Neural cell (in vitro differentiated cells): ENCODE results near the gene ENPP1. TPM values are rescaled to one million over a fixed set of nuclear protein-coding genes. Genes with fewer than 3 reads are reported as not detected.

Experiments used
- H2AFZ ChIP-seq: fragments of 200-600, 300-800 bp; sonication (generic), shearing (Covaris generic); 2 replicates; pipeline ENCODE4 v1.6.0; 2014; ENCODE audit warnings: low read depth, mild to moderate bottlenecking, antibody characterized with exemption, low read length, moderate library complexity
- H3F3A ChIP-seq: fragments of 200-600 bp; shearing (Covaris generic); 2 replicates; pipeline ENCODE4 v1.6.1; 2016; ENCODE audit warnings: mild to moderate bottlenecking, moderate library complexity, mixed read lengths, antibody characterized with exemption, low read length; ENCODE audit not compliant: insufficient read depth, poor library complexity, severe bottlenecking
- H3K27ac ChIP-seq: fragments of 200-600, 300-800 bp; sonication (generic), shearing (Covaris generic); 2 replicates; pipeline ENCODE4 v1.5.1; 2014; ENCODE audit warnings: mild to moderate bottlenecking, low read length, moderate library complexity
- H3K27me3 ChIP-seq: fragments of 300-800, 200-600 bp; sonication (generic), shearing (Covaris generic); 2 replicates; pipeline ENCODE4 v1.6.0; 2014; ENCODE audit warnings: mild to moderate bottlenecking, low read depth, low read length, moderate library complexity; ENCODE audit not compliant: insufficient read depth
- H3K36me3 ChIP-seq: fragments of 300-800, 200-600 bp; sonication (generic), shearing (Covaris generic); 2 replicates; pipeline ENCODE4 v1.5.1; 2014; ENCODE audit warnings: mild to moderate bottlenecking, antibody characterized with exemption, low read length, moderate library complexity; ENCODE audit not compliant: insufficient read depth
- H3K4me2 ChIP-seq: fragments of 300-800, 200-600 bp; sonication (generic), shearing (Covaris generic); 2 replicates; pipeline ENCODE4 v1.6.0; 2014; ENCODE audit warnings: mild to moderate bottlenecking, low read length
- H3K4me3 ChIP-seq: fragments of 300-800, 200-600 bp; sonication (generic), shearing (Covaris generic); 2 replicates; pipeline ENCODE4 v1.5.1; 2014; ENCODE audit warnings: mild to moderate bottlenecking, low read length, moderate library complexity
- H3K79me2 ChIP-seq: fragments of 200-600 bp; shearing (Covaris generic); replicated peaks from 2 replicates; pipeline ENCODE4 v1.6.0; 2014; ENCODE audit warnings: mild to moderate bottlenecking, low read length, moderate library complexity; ENCODE audit not compliant: insufficient read depth
- H3K9ac ChIP-seq: fragments of 300-800, 200-600 bp; sonication (generic), shearing (Covaris generic); 2 replicates; pipeline ENCODE4 v1.6.1; 2016; ENCODE audit warnings: mild to moderate bottlenecking, low read length, mixed read lengths
- H3K9me2 ChIP-seq: fragments of 200-600 bp; shearing (Covaris generic); 2 replicates; pipeline ENCODE4 v1.6.1; 2016; ENCODE audit warnings: mild to moderate bottlenecking, low read length, mixed read lengths; ENCODE audit not compliant: insufficient read depth
- H3K9me3 ChIP-seq: fragments of 200-600, 300-800 bp; sonication (generic), shearing (Covaris generic); 2 replicates; pipeline ENCODE4 v1.6.1; 2016; ENCODE audit warnings: mild to moderate bottlenecking, mixed run types, low read length, moderate library complexity, mixed read lengths
- H4K20me1 ChIP-seq: fragments of 200-600 bp; shearing (Covaris generic); 2 replicates; pipeline ENCODE4 v1.6.1; 2016; ENCODE audit warnings: mild to moderate bottlenecking, mixed run types; ENCODE audit not compliant: insufficient read depth
- EP300 ChIP-seq: fragments of 450-650 bp; conservative IDR thresholded peaks from 2 replicates; pipeline ENCODE4 v1.6.1; 2014; ENCODE audit warnings: antibody characterized with exemption, mild to moderate bottlenecking, moderate library complexity; ENCODE audit not compliant: poor library complexity, severe bottlenecking
- EZH2 ChIP-seq: fragments of 200-600, 300-800 bp; shearing (Covaris generic), sonication (generic); IDR thresholded peaks from 2 replicates; pipeline ENCODE4 v1.6.1; 2014; ENCODE audit warnings: antibody characterized with exemption, low read length, borderline replicate concordance, mild to moderate bottlenecking; ENCODE audit not compliant: insufficient read depth, poor library complexity, severe bottlenecking
- MXI1 ChIP-seq: fragments of 450-650 bp; conservative IDR thresholded peaks from 2 replicates; pipeline ENCODE4 v1.6.1; 2014; ENCODE audit warnings: antibody characterized with exemption, mild to moderate bottlenecking; ENCODE audit not compliant: poor library complexity, severe bottlenecking
- POLR2AphosphoS5 ChIP-seq: IDR thresholded peaks from 2 replicates; pipeline ENCODE4 v1.6.1; 2012
- RAD21 ChIP-seq: fragments of 450-650 bp; conservative IDR thresholded peaks from 2 replicates; pipeline ENCODE4 v1.6.1; 2014; ENCODE audit warnings: antibody characterized with exemption, mild to moderate bottlenecking, moderate library complexity
- SMC3 ChIP-seq: fragments of 450-650 bp; conservative IDR thresholded peaks from 2 replicates; pipeline ENCODE4 v1.6.1; 2014; ENCODE audit warnings: antibody characterized with exemption, mild to moderate bottlenecking, moderate library complexity; ENCODE audit not compliant: poor library complexity
- TAF1 ChIP-seq: IDR thresholded peaks from 2 replicates; pipeline ENCODE4 v1.6.1; 2012; ENCODE audit warnings: low read depth
- polyA plus RNA-seq: library from polyadenylated mRNA; depleted of rRNA; stranded (reverse); fragments of >200 nt; gene quantifications from 2 replicates; pipeline ENCODE4 v1.2.3, GENCODE V29; 2014
- TF ChIP-seq, protein P1 (sequence below): IDR thresholded peaks from 2 replicates; pipeline ENCODE4 v1.6.1; 2012; ENCODE audit warnings: borderline replicate concordance
- TF ChIP-seq, protein P2 (sequence below): fragments of 450-650 bp; IDR thresholded peaks from 2 replicates; pipeline ENCODE4 v1.5.1; 2014; ENCODE audit warnings: antibody characterized with exemption, mild to moderate bottlenecking, moderate library complexity; ENCODE audit not compliant: poor library complexity, severe bottlenecking

Gene ENPP1
- polyA plus RNA-seq, 1 donor from 2014 or later, result not detected

DNA sequence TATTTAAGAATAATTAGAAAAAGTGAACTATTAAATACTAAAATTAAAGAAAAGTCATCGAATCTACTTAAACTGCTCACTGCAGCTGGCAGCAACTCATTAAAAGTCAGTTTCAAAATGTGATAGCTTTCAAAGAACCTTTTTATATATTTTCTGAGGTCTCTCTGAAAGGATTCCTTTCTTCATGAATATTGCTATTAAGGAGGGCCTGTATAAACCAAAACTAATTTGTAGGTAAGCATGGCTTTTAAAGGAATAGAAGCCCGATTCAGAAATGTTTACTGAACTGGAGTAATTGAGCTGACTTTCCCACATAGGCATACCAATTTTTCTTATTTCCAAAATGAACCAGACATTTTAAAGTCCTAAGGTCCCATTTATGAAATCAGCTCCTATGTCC, 41.2 kb upstream of the ENPP1 start:
- Histone ChIP-seq H3K4me3 (no peak overlapping the region), H3K27ac (no peak overlapping the region), H2AFZ (no peak overlapping the region), H3K9ac (no peak overlapping the region), H4K20me1 (no peaks in the 10 kb centered on the region), H3K4me2 (no peak overlapping the region), H3K79me2 (no peaks in the 10 kb centered on the region), H3F3A (no peaks in the 10 kb centered on the region), H3K9me3 (no peaks in the 10 kb centered on the region), H3K36me3 (no peaks in the 10 kb centered on the region), H3K27me3 (no peaks in the 10 kb centered on the region), H3K9me2 (no peaks in the 10 kb centered on the region)
- TF ChIP-seq EP300 (no peak), SMC3 (no peak), POLR2AphosphoS5 (no peak), TAF1 (no peak), MXI1 (no peak), EZH2 (no peak), RAD21 (no peak)
- TF ChIP-seq, protein P1, sequence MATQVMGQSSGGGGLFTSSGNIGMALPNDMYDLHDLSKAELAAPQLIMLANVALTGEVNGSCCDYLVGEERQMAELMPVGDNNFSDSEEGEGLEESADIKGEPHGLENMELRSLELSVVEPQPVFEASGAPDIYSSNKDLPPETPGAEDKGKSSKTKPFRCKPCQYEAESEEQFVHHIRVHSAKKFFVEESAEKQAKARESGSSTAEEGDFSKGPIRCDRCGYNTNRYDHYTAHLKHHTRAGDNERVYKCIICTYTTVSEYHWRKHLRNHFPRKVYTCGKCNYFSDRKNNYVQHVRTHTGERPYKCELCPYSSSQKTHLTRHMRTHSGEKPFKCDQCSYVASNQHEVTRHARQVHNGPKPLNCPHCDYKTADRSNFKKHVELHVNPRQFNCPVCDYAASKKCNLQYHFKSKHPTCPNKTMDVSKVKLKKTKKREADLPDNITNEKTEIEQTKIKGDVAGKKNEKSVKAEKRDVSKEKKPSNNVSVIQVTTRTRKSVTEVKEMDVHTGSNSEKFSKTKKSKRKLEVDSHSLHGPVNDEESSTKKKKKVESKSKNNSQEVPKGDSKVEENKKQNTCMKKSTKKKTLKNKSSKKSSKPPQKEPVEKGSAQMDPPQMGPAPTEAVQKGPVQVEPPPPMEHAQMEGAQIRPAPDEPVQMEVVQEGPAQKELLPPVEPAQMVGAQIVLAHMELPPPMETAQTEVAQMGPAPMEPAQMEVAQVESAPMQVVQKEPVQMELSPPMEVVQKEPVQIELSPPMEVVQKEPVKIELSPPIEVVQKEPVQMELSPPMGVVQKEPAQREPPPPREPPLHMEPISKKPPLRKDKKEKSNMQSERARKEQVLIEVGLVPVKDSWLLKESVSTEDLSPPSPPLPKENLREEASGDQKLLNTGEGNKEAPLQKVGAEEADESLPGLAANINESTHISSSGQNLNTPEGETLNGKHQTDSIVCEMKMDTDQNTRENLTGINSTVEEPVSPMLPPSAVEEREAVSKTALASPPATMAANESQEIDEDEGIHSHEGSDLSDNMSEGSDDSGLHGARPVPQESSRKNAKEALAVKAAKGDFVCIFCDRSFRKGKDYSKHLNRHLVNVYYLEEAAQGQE, result no peak
- TF ChIP-seq, protein P2, sequence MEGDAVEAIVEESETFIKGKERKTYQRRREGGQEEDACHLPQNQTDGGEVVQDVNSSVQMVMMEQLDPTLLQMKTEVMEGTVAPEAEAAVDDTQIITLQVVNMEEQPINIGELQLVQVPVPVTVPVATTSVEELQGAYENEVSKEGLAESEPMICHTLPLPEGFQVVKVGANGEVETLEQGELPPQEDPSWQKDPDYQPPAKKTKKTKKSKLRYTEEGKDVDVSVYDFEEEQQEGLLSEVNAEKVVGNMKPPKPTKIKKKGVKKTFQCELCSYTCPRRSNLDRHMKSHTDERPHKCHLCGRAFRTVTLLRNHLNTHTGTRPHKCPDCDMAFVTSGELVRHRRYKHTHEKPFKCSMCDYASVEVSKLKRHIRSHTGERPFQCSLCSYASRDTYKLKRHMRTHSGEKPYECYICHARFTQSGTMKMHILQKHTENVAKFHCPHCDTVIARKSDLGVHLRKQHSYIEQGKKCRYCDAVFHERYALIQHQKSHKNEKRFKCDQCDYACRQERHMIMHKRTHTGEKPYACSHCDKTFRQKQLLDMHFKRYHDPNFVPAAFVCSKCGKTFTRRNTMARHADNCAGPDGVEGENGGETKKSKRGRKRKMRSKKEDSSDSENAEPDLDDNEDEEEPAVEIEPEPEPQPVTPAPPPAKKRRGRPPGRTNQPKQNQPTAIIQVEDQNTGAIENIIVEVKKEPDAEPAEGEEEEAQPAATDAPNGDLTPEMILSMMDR, result no peak

DNA sequence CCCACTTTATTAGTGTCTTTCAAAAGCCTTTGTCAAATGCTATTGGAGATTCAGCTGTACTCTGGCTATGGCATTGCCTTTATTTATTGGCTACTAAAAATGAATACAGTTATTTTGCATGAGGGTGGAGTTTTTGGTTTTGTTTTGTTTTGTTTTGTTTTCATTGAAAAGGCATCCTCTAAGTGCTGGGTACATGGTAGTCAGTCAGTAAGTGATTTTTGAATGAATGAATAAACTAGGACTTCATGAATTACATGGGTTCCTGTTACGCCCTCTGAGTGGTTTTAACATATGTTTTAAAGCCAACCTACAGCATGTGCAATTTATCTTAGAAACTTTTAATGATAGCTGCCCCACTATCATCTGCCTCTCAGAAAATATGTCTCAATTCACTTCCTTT, 38.9 kb upstream of the ENPP1 start:
- Histone ChIP-seq H3K79me2 (no peaks in the 10 kb centered on the region), H3K4me2 (no peak overlapping the region), H4K20me1 (no peaks in the 10 kb centered on the region), H3K4me3 (no peak overlapping the region), H3K9ac (no peak overlapping the region), H2AFZ (no peak overlapping the region), H3K9me2 (no peaks in the 10 kb centered on the region), H3K27me3 (no peaks in the 10 kb centered on the region), H3K36me3 (no peaks in the 10 kb centered on the region), H3K27ac (no peak overlapping the region), H3F3A (no peaks in the 10 kb centered on the region), H3K9me3 (no peaks in the 10 kb centered on the region)
- TF ChIP-seq MXI1, result no peak
- TF ChIP-seq EZH2, result no peak
- TF ChIP-seq TAF1, result no peak
- TF ChIP-seq, protein P2, result no peak
- TF ChIP-seq RAD21, result no peak
- no peak for TF ChIP-seq POLR2AphosphoS5
- no peak for TF ChIP-seq SMC3
- TF ChIP-seq EP300, result no peak
- TF ChIP-seq, protein P1, result no peak
